Ecto neural progenitor cell (in vitro differentiated cells): ENCODE data around the gene TBC1D4.
"Not testable (repeated sequence)": the region's sequence is repeated elsewhere in the genome, so short reads cannot be mapped to it uniquely, and the experiment has no call there.

Source experiments
- DNase-seq: peaks from one replicate; pipeline ENCODE4 v3.0.0-alpha.2; 2018; ENCODE audit warnings: low spot score

TBC1D4 gene

DNA sequence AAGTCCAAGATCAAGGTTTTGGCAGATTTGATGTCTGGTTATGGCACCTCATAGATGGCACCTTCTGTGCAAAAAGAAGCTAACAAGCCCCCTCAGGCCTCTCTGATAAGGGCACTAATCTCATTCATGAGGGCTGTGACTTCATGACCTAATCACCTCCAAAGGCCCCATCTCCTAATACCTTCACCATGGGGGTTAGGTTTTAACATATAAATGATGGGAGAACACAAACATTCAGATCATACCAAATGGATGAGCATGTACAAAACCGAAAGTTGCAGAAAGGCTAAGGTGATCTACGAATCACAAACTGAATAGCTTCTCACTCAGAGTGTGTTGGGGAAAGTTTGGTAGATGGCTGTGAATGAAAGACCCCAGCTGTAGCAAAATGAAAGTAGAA lies 217.4 kb downstream of the TBC1D4 start:
- DNase-seq: no peak

DNA sequence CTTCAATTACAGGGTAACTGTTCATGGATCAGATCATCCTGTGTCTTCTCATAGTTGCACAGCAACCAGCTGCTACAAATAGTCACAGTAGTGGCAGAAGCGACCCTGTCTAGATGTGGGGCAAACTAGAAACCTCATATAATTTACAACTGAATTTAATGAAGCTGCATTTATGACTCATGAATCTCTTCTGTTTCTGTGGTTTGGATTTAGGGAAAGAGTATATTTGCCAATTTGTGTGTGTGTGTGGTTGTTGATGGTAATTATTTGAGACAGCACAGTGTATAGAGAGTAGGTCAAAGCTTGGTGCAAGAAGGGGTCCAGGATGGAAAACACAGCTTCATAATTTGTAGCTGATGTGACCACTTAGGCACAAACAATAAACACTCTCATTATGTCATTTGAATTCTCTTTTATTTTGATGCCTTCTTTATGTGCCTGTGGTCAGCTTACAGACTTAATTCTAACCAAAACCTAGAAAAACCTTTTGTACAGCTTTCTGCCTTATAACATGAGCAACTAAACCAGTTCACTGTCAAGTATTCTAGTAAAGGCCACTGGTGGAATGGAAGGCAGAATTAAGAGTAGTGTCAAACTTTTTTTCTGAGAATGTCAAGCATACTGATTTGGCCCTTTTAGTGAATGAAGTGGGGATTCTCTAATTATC lies 218.1 kb downstream of the TBC1D4 start:
- DNase-seq: no peak

DNA sequence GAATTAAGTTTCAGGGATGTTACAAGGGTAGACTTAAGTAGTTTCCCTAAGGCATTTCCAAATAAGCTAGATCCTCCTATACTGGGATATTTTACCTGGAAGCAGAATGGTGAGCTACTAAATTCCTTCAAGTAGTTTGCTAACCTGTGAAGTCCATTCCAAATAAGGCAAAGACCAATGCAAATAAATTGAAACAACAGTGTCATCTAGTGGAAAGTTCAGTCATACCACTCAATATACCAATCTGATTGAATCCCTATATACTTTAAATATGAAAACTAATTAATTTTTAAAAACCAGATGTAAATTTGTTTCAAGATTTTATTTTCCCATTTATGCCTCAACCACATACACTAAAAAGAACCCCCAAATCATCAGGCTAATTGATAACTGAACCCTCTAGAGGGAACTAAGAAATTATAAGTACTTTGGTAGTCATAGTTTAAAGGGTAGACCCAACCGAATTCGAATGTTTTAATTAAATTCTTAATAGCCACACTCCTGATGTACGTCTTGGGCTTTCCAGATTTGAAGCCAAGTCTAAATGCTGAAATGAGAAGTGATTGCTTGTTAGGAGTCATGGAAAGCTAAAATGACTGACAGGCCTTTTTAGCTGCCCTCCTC lies 223.7 kb downstream of the TBC1D4 start:
- no peak for DNase-seq

DNA sequence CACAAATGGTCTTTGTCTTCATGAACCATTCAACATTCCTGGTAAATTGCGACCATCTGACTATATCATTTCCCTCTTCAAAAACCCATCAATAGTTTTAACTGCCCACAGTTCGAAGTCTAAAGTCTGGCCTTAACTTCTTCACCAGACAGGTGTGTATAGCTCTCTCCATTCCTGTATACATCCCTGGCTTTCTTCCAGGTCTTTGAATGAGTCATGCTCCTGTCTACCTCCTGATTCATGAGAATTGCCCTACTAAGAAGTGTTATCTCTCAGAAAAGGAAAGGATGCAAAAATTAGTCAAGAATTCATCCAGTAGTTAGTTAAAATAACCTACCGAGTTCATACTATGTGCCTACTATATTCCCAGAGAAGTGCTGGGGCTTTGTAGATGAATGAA lies 225.0 kb downstream of the TBC1D4 start:
- no peak for DNase-seq

DNA sequence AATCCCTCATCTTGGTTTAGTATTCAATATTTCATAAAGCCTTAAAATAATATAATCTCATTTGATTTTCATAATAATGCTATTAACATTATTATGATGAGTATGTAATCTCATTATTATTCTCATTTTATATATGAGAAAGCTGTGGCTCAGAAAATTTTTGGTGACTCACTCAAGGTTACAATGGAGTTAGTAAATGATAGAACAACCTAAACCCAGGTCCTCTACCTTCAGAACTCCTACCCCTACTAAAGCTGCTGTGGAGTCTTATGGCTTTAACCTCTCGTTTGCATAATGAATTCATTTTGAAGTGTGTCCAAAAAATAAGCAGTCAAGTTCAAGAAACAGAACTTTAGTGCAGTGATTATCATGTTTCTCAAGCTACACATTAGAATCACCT lies 226.3 kb downstream of the TBC1D4 start:
- DNase-seq: no peak

DNA sequence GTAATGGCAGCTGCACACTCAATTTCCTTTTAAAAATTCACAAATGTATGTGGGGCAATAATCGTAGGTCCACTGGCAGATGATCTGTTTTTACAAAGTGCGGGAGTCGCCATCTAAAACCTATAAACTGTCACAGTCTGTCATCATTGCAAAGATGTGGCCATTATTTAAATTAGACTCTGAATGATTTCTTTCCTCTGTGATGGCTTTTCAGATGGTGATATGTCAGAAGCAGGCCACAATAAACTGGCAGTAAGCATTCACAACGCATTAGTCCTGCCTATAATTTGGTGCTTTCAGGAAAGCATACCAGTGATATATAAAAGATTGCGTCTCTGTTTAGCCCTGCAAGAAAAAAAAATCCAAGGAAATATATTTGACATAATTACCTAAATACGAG lies 226.8 kb downstream of the TBC1D4 start:
- no peak for DNase-seq

DNA sequence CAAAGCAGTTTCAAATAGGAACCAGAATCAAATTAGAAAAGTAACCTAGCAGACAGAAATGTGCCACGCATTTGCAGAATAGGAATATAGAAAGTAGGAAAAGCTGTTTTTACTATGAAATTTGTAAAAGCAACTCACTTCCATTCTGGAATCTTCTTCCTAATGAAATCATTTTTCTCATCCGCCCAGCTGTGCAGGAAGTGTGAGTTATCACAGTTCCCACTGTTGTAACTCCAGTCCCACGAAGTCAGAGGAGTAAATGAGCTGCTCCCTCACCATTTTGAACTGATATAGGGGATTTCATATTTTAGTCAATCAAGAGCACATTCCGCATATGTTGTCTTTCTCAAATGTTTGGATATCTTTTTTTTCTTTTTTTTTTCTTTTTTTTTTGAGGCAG lies 230.8 kb downstream of the TBC1D4 start:
- DNase-seq: no peak

DNA sequence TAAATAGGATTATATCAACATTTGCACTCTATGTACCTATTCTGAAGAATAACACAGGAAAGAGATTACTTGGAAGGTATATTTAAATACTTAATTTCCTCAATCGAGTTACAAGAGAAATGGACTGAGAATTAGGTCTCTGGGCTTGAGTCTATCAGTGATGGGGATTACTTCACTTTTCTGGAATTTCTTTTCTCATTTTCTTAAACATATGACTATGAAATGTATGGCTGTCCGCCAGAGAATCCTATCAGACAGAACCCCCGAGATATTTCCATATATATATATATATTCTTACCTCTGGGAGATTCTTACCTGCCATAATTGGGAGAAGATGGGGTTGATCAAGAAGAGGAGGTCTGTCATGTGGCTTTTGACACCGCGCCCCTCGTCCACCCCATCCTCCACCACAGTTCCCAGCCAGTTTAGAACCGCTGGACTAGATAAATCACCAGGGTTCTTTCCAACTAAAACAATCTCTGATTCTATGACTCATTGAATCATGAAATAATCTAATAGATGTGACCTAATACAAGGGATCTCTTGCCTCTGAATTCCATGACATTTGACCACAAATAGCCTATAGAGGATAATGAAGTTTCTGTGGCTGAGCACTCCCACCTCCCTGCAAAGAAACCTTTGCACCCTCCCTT lies 231.3 kb downstream of the TBC1D4 start:
- no peak for DNase-seq

DNA sequence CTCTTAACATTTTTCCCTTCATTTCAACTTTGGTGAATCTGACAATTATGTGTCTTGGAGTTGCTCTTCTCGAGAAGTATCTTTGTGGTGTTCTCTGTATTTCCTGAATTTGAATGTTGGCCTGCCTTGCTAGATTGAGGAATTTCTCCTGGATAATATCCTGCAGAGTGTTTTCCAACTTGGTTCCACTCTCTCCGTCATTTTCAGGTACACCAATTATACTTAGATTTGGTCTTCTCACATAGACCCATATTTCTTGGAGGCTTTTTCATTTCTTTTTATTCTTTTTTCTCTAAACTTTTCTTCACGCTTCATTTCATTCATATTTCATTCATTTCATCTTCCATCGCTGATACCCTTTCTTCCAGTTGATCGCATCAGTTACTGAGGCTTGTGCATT lies 236.4 kb downstream of the TBC1D4 start:
- not testable (repeated sequence) for DNase-seq

DNA sequence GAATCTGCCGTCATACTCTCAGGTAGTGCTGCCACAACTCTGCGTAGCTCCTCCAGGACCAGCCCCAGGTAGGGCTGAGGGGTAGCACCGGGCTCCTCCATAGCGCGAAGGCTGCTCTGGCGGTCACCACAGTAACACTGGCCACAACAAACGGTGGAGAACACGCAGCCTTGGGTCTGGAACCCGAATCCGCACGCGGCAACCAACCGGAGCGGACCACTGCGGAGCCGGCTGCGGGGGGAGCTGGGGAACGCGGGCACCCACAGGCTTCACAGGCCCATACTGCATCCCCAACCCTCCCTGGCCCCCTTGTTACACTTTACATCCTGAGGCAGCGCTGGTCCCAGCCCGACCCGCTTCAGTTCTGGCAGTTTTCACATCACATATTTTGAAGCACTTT lies 241.7 kb downstream of the TBC1D4 start:
- not testable (repeated sequence) for DNase-seq

DNA sequence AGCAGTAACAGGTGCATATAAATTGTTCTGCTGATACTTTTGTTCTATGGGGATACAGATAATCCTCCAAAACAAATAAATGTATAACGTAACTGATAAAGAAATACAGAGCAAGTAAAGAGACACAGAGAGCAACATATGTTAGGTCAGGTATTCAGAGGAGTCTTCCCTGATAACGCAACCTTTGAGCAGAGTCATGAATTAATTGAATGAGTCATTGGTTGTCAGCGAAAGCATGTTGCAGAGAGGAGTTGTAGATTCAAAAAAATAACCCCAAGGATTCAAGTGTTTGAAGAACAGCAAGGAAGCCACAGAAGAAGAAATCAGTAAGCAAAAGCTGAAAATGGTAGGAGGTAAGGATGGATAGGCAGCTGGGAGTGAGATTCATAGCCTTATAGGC lies 245.2 kb downstream of the TBC1D4 start:
- no peak for DNase-seq
